Left renal cortex interstitium (tissue), 4 donors: ENCODE data around the gene CSKMT. TPM values are rescaled to one million over a fixed set of nuclear protein-coding genes. Genes with fewer than 3 reads are reported as not detected.
"Not testable (repeated sequence)": the region's sequence is repeated elsewhere in the genome, so short reads cannot be mapped to it uniquely, and the experiment has no call there.

Experiments
- DNase-seq, 4 donors: peaks; one replicate each; pipeline ENCODE4 v3.0.0-alpha.2; 2013; ENCODE audit warnings: low read depth in 4 of 4, low spot score in 2 of 4, missing footprints in 1 of 4
- polyA plus RNA-seq, 4 donors: library from polyadenylated mRNA; unstranded; fragments of 120-200 nt; gene quantifications; one replicate each; pipeline ENCODE4 v1.2.1, GENCODE V29; 2013; ENCODE audit not compliant: insufficient read length in 4 of 4

Gene CSKMT
- polyA plus RNA-seq, 4 donors, result 3.9 to 8.9 (median 6.2) TPM

- DNase-seq, result no peak
These were observed 12.7 kb upstream of the CSKMT start for GRCh38 chr11:62652161-62653006.

DNA sequence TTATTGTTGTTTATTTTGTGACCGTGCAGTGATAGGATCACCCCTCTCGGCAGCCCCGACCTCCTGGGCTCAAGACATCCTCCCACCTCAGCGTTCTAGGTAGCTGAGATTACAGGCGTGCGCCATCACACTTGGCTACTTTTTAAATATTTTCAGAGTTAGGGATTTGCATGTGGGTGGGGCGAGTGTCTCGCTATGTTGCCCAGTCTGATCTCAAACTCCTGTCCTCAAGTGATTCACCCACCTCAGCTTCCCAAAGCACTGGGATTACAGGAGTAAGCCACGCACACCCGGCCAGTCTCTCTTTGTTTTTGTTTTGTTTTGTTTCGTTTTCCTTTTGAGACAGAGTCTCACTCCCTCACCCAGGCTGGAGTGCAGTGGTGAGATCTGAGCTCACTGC, 10.8 kb upstream of the CSKMT start:
- DNase-seq, result no peak

DNA sequence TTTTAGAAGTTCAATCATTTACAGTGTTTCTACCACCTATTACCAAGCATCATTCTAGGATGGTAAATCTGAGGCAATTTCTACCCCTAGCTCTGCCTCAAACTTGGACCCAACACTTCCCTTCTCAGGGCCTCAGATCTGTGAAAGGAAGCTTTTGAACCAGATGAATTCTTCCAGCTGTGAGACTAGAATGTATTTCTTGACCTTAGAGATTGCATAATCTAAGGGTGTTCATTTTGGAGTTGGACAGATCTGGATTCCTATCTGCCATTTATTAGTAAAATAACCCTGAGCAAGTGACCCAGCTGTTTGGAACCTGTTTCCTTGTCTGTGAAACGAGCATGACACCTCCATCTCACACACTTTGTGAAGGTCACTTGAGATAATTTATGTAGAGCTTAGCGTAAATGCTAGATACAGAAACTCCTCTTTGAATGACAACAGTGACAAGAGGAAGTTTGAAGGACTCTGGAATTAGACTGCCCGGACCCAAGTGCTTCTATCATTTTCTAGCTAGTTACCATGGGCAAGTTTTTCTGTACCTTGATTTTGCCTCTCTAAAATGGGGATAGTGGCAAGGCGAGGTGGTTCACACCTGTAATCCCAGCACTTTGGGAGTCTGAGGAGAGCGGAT, 8.2 kb upstream of the CSKMT start:
- no peak for DNase-seq

- DNase-seq, result peak in 1 of 4 donors; percentile 50
These were observed 572 bp upstream of the CSKMT start for GRCh38 chr11:62664405-62665074.

DNA sequence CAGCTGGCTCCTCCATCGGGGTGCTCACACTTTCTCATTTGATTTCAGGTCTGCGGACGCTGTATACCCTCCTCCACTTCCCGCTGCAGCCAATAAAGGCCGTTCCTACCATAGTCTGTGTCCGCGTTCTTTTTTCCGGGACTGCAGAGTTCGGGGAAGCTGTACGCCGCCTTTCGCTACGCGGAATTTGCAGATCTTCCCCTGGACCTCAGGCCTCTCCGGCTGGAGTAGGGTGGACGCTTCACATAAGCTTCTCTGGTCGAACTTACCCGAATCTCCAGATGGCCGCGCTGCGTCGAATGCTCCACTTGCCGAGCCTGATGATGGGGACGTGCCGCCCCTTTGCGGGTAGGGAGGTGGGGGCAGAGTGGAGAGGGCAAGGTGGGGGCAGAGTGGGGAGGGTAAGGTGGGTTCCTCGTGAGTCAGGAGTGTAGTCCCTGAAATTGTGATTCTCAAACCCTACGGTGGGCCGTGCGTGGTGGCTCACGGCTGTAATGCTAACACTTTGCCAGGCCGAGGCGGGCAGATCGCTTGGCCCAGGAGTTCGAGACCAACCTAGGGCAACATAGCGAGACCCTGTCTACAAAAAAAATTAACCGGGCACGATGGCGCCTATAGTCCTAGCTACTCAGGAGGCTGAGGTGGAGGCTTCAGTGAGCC, 617 bp downstream of the CSKMT start:
- DNase-seq, result peak in 2 of 4 donors; percentile 50 to 57

GRCh38 chr11:62666259-62666926, 1.3 kb downstream of the CSKMT start:
- DNase-seq, result no peak

DNA sequence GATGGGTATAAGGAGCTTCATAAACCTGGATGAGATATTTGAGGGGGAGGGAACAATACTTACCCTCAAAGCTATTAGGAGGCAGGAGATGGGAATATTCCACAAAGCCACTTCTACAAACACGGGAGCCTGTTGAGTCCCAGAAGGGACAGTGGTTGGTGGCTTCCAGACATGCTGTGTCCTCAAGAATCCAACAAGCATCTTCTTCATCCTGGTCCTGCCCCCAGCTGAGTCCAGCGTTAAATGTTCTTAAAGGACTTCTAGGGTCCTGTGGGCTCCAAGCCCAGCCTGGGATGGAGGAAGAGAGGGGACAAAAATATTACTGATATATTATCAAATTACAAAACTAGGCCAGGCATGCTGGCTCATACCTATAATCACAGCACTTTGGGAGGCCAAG, 2.3 kb downstream of the CSKMT start:
- DNase-seq, result no peak

- DNase-seq, result no peak
These were observed 4.5 kb downstream of the CSKMT start for GRCh38 chr11:62669420-62670161.

- no peak for DNase-seq
These were observed 6.1 kb downstream of the CSKMT start for GRCh38 chr11:62671236-62671607.

- DNase-seq, result peak; percentile 76 to 85 (median 80)
These were observed 6.7 kb downstream of the CSKMT start, which contains the start of the genes LBHD1 and UQCC3 for GRCh38 chr11:62671608-62672389. TSS of gene LBHD1 (minus strand) at chr11:62672267. CDS start at chr11:62670031, 2,236 bp downstream. TSS of gene UQCC3 (plus strand) at chr11:62671673. CDS start at chr11:62671746, 73 bp downstream.

- DNase-seq, result no peak
These were observed 8.0 kb downstream of the CSKMT start for GRCh38 chr11:62673196-62673525.

GRCh38 chr11:62675415-62675814, 10.3 kb downstream of the CSKMT start:
- DNase-seq, result not testable (repeated sequence)

DNA sequence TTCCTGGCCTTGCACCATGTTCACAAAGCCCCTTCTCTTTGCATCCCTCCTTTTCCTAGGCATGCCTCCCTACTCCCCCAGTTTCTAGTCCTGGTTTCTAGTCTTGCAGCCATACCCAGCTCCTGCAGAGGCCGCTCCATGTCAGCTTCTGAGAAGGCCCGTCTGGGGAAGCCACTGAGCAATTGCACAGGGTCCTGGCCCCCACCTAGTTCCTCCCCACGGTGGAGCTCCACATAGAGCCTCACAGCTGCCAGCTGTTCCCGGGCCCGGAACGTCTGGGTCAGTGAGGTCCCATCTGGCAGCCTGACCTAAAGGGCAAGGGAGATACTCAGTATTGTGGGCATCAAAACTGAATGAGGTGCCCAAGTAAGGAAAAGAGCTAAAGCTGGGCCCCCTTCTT, 11.6 kb downstream of the CSKMT start:
- DNase-seq, result no peak

GRCh38 chr11:62677156-62677555, 12.0 kb downstream of the CSKMT start:
- DNase-seq, result no peak

DNA sequence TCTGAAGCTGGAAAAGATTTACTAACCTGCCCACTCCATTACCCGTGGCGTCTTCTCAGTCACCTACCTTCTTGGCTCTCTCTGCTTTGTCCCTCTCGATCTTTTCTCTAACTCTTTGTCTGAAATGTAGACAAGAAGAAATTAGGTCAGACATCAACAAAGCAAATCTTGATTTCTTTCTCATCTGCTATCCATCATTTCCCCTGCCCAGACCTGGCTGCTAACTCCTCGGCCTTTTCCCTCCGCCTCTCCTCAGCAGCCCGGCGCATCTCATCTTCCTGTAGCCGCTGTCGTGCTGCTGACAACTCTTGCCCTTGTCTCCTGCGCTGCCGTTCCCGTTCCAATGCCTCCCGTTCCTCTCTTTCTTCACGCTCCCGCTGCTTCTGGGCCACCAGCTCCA, 12.6 kb downstream of the CSKMT start:
- no peak for DNase-seq

GRCh38 chr11:62678433-62678769, 13.3 kb downstream of the CSKMT start:
- no peak for DNase-seq

DNA sequence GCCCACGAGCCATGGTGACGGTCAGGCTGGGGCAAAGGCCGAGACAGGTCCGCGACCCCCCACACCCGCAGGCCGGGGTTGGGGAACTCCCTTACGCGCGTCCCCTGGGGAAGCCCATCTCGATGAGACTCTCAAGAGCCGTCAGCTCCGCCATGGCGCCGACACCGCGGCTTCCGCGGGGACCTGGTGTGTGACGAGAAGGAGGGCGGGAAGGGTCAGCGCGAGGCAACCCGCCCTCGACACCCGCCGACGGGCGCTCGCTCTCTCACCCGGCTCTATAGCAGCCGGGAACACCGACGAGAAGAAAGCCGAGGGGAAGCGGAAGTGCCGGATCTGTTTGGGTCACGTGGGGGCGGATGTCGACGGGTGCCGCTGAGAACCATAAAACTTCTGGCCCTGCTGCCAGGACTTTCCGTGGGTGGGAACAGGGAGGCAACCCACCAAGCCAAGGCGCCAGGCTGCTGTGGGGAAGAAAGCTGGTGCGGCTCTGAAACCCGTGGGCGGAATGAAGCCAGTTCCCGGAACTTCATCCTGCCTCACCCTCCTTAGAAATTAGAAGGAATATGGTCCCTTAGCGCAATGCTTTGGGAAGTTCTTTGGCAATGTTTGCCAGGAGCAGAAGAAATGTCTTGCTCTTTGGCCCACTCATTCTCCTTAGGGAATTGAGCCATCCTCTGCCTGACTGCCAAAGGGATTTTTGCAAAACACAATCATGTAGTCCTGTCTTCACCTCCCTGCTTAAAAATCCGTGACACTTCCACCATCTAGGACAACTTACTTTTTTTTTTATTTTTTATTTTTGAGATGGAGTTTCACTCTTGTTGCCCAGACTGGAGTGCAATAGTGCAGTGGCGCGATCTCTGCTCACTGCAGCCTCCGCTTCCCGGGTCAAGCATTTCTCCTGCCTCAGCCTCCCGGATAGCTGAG, 13.9 kb downstream of the CSKMT start, which contains the start of gene UBXN1:
UBXN1 (minus strand) TSS at position 304 of the 927 bp plus-strand sequence; CDS start at position 154, 150 bp downstream.
- DNase-seq, result peak in 2 of 4 donors; percentile 74 to 75

DNA sequence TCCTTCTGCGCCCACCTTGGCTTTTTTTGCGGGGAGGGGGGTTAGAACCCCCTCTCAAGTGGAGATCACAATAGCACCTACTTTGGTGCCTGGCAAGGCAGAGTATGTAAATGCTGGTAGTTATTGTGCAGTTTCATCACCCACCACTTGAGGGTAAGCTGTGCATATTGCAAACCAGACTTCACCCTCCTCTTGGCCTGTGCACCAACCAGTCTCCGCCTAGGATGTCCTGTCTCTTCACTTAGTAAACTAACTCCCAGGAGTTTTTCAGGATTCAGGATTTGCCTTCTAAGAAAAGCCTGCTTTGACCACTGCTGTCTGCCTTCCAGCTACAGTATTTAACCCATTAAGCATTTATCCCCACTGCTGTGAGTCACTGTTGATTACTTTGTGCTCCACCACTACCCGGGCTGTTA, 15.7 kb downstream of the CSKMT start:
- no peak for DNase-seq
